Transverse colon (tissue), 4 donors: ENCODE measurements around the gene INTS12.

ENCODE experiments used
- EP300 ChIP-seq: sonication (generic); formaldehyde crosslinking; IDR thresholded peaks from one replicate; pipeline ENCODE4 v1.6.1; 2017; ENCODE audit warnings: antibody characterized with exemption, low read depth
- POLR2AphosphoS5 ChIP-seq, 3 donors: sonication (generic); formaldehyde crosslinking; IDR thresholded peaks; one replicate each; pipeline ENCODE4 v1.6.1; 2016; ENCODE audit warnings: antibody characterized with exemption in 3 of 3
- TF ChIP-seq, protein P1 (sequence below), 5 experiments: fragments of 200-600 bp in 3 of 5; fragments of 450-650 bp in 2 of 5; sonication (generic) in 3 of 5; IDR thresholded peaks; 1 replicate in 2 of 5; 2 replicates in 3 of 5; pipeline ENCODE4 v1.5.1; 2016 to 2017; ENCODE audit warnings: antibody characterized with exemption in 5 of 5, inconsistent platforms in 3 of 5, mild to moderate bottlenecking in 2 of 5, moderate library complexity in 1 of 5

DNA sequence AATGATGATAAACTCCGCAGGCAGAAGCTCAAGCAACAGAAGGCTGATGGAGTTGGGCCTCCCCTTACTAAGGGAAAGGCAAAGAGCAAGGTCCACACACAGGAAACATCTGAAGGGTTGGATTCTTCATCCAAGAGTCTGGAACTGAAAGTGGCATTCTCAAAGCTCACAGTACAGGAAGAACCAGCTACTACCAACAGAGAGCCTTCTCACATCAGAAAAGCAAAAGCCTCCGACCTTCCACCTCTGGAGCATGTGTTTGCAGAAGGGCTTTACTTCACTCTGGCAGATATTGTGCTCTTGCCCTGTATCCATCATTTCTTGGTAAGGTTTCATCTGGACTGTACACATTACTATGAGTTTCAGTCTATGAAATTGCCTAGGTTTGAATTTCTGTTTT lies 10.7 kb upstream of the INTS12 start:
- TF ChIP-seq, protein P1, sequence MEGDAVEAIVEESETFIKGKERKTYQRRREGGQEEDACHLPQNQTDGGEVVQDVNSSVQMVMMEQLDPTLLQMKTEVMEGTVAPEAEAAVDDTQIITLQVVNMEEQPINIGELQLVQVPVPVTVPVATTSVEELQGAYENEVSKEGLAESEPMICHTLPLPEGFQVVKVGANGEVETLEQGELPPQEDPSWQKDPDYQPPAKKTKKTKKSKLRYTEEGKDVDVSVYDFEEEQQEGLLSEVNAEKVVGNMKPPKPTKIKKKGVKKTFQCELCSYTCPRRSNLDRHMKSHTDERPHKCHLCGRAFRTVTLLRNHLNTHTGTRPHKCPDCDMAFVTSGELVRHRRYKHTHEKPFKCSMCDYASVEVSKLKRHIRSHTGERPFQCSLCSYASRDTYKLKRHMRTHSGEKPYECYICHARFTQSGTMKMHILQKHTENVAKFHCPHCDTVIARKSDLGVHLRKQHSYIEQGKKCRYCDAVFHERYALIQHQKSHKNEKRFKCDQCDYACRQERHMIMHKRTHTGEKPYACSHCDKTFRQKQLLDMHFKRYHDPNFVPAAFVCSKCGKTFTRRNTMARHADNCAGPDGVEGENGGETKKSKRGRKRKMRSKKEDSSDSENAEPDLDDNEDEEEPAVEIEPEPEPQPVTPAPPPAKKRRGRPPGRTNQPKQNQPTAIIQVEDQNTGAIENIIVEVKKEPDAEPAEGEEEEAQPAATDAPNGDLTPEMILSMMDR (IDR thresholded peaks at IDR 0.05), result no peak
- TF ChIP-seq EP300, result no peak
- TF ChIP-seq POLR2AphosphoS5 (IDR thresholded peaks at IDR 0.05), result no peak
